Midbrain (tissue), 1 donor: ENCODE data around the gene KAZN.
A peak's percentile ranks its signal among the peaks of the same experiment; 100 is the strongest.

Experiments used
- DNase-seq: peaks from one replicate; lab custom pipeline; 2025; lab: John Stamatoyannopoulos, UW

The KAZN gene

DNA sequence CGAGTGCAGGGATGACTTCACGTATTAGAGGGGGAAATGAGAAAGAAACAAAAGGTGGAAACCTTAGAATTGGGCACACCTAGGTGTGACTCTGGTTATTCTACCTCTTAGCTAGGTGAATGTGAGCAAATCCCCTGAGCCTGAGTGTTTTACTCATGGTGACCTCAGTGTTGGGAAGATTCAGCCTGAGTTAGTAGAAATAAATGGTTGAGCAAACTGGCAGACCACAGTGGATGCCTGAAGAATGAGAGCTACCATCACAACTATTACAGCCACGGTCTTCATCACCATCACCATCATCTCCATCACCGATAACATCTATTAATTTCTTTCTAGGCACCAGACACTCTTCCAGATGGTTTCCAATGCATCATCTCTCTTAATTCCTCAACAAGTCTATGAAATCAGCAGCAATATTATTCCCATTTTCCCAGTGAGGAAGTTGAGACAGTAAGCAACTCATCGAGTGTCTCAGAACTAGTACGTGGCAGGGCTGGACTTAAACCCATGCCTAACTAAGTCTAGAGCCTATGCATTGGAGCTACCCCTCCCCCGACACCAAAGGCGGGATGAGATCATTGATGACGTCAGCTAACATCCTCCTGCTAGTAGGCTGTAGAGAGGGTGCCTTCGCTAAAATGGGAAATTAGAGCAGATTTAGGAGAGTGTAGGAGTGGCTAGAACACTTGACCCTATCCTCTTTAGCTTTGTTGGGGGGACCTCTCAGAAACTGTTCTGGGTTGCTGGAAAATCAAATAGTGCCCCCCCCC, 7.9 kb upstream of the KAZN start:
- no peak for DNase-seq

GRCh38 chr1:14591600-14591999, 6.9 kb upstream of the KAZN start:
- DNase-seq: no peak

GRCh38 chr1:14592004-14592631, 6.4 kb upstream of the KAZN start:
- DNase-seq: no peak

GRCh38 chr1:14593302-14593701, 5.2 kb upstream of the KAZN start:
- DNase-seq: no peak

- DNase-seq: no peak
These were observed 4.4 kb upstream of the KAZN start for GRCh38 chr1:14594045-14594444.

GRCh38 chr1:14596591-14596990, 1.9 kb upstream of the KAZN start:
- DNase-seq: no peak

DNA sequence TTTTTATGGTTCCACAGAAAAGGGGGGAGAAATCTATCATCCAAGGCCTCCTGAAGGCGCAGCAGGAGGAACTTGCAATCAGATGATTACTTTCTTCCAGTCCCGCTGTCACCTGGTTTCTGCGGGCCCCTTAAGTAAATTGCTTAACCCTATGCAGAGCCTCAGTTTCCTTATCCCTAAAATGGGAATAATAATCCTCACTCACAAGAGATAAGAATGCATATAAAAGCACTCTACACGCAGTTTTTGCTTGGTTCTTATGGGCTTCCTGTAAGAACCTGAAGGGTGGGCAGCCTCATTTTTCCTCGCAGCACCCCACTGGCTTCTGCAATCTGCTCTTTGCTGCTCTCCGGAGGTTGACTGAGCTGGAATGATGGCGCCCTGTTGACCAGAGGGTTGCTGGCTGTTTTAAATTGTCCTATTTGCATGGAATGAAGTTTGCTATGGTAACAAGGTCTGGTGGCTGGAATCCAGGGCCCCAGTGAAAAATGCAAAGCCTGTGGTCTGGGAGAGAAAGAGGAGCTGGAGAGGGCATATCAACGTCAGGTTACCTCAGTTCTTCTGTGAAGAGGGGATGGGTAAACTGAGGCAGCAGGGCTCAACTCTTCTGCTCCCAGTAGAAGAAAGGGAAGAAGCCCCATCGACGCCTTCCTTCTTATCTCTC, 1.0 kb upstream of the KAZN start:
- DNase-seq: peak; percentile 3

GRCh38 chr1:14598007-14598497, 433 bp upstream of the KAZN start:
- DNase-seq: no peak

GRCh38 chr1:14599183-14599791, 802 bp downstream of the KAZN start:
- peak; percentile 13 for DNase-seq

DNA sequence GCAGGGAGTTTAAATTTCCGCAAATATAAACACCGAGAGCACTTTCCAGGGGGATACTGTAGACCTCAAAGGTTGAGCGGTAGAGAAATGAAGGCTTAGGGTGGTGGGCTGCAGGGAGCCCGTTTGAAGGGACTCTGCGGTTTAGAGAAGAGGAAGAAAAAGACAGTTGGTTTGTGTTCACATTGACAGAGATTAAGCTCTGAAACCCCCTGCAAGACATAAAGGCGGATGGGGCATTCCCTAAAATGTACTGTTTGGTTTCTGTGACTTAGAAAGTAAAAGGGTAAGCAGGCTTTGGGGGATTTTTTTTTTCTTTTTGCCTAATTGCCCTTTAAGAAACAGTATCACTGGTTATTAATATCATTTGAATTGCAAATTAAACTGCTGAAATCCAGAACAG, 1.3 kb downstream of the KAZN start:
- DNase-seq: peak; percentile 13

GRCh38 chr1:14600405-14601112, 2.1 kb downstream of the KAZN start:
- peak; percentile 4 for DNase-seq

DNA sequence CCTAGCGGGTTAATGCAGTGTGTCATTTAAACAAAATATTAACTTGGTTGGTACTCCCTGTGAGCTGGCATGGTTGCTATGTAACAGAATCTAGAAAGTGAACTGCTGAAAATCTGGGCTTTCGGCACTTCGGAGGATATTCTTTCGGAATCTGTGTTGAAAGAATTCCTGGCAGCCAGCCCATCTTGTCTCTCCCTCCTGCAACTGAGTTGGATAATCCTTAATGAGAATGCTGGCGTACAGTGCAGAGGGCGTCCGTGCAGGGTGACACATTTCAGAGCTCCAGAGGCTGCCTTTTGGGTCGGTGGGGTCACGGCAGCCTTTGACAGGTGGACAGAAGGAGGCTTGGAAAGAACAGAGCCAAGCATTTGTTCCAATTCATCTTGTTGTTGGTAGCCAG, 3.7 kb downstream of the KAZN start:
- DNase-seq: peak; percentile 35

DNA sequence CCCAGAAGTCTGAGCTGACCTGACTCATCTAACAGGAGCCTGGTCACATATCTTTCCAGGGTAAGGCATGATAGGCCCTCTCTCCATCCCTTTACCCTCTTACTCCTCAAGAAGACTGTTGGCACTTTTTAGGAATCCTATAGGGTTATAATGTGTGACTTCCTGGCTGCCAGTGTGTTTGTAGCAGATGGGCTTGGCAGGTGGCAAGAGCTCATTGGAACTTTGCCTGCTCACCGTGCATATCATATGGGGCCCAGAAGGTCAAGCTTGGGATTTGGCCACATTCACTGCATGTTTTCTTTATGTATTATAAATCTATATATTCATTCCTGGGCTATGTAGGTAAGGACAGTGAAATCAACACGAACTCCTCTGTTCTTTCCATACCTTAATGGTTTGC, 5.2 kb downstream of the KAZN start:
- no peak for DNase-seq

DNA sequence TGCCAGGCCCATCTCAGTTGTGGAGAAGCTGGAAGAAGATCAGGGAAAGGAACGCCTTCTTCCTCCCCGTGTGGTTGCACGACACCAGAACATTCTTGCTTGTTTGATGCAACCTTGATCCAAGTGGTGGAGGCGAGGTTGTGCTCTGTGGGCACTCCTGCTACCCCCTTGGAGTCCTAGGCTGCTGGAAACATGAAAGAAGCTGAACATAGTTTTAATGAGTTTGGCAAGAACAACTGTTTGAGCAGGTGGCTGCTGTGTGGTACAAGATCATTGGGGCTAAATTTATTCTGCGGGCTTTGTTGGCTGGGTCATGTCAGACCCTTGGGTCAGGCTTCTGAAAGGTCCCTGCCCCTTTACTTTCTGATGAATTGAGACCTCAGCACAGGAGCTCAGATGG, 5.9 kb downstream of the KAZN start:
- DNase-seq: no peak

GRCh38 chr1:14605945-14606344, 7.5 kb downstream of the KAZN start:
- no peak for DNase-seq

DNA sequence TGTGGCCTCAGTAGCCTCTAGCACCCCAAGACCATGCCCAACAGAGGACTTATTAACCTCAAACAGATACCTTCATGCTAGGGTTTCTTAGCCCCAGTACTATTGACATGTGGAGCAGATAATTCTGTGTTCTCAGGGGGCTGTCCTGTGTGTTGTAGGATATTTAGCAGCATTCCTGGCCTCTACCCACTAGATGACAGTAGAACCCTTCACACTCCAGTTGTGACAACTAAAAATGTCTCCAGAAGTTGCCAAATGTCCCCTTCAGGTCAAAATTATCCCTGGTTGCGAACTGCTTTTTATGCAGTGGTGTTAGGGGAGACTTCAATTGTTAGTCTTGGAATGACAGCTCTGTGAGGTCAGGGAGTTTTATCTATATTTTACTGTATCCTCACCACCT, 8.1 kb downstream of the KAZN start:
- peak; percentile 35 for DNase-seq

DNA sequence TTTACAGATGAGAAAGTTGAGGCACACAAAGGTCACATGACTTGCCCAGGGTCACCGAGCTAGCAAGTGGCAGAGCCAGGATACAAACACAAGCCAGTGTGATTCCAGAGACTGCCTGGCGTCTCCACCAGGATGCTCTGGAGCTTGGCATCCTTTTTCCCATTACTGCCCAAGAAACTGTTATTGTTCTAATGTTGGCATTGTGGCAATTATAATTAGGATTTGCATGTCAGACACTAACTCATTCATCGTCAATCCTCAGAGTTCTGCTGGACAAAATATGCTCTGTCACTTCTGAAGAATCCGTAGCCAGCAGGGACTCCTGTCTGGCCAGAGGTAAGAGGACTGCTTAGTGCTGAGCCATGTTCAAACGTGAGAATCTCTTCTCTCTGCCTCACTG, 8.8 kb downstream of the KAZN start:
- DNase-seq: no peak

DNA sequence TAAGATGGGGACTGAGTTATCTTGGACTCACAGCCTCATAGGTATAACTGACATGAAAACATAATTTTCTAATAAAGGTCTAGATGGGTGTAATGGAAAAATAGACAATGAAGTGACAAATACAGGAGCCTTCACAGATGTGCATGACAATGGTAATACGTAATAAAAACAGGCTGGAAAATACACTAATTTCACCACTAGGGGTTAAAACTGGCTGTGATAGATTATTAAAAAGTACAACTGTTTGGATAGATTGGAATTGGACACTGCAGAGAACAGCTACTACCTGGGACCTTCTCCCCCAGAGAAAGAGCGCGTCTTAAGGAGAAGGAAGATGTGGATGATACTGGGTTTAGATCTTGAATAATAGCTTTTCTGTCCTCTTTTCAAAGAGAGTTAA, 9.8 kb downstream of the KAZN start:
- no peak for DNase-seq

- DNase-seq: no peak
These were observed 12.3 kb downstream of the KAZN start for GRCh38 chr1:14610761-14611160.

- DNase-seq: no peak
These were observed 13.3 kb downstream of the KAZN start for GRCh38 chr1:14611792-14612191.

DNA sequence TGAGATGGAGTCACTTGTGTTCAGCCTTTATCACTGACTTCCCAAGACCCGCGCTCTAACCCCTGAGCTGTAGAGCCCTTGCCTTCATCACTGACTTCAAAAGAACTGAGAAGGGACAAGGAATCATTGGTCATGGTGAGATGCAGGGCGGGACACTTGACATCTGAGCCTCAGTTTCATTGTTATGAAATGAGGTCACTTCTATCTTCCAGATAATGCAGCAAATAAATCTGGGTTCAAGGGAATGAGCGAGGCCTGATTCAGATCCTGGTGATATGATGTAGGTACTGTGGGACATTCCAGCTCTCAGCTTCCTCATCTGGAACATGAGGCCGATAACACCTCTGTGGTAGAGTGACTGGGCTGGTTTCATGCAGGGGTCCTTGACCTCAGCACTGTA, 13.8 kb downstream of the KAZN start:
- DNase-seq: no peak

DNA sequence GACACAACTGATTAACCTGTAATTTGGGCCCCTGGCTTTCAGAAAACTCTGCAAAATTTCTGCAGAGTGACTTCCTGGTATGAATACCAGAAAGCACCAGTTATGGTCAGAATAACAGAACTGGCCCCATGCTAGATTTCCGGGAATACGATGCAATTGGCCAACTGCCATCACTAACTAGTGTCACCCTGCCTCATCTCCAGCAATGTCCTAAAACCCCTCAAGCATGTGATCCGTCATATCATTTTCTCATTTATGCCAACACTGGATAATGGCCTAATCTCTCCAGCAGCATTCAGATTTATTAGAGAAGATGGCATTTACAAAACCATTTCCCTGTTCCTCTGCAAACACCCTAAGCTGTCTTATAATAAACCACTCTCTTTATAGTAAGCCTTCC, 15.4 kb downstream of the KAZN start:
- DNase-seq: peak; percentile 38
